HG03521 (cell line): Measurements from ENCODE around the gene ANKRD2.
"Not testable (repeated sequence)": the region's sequence is repeated elsewhere in the genome, so short reads cannot be mapped to it uniquely, and the experiment has no call there.

Experiments
- ATAC-seq: cut with Tn5 transposase; IDR thresholded peaks from one replicate; pipeline ENCODE4 v1.9.1; 2021; ENCODE audit warnings: mild to moderate bottlenecking, moderate library complexity; ENCODE audit not compliant: unreplicated experiment

The ANKRD2 gene

DNA sequence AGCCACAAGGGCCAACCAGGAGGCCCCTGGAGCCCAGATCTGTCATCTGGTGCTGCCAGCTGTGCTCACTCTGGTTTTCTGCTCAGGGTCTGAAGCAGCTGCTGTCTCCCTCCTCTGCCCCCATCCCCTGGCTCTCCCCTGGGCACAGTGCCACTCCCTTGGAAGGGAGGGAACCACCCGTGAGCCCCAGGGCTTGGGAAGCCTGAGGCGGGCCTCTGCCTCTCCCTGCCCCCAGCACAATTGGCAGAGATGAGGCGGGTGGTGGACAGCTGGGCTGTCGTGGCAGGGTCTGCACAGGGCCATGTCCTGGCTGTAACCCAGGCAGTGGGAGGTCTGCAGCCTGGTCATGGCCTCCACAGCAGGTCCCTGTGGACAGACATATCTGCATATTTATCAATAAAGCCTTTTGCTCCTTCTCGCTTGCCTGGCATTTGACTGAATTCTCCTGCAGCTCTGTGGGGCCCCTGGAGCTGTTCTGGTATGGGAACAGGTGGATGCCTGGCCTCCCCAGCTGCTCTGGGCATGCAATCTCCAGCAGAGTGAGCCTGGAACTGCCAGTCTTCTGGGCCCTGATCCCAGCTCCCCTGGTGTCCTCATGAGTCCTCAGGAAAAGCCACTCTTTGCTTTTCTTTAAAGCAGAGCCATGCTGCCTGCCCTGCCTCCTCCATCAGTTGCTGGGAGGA is 1.6 kb upstream of the ANKRD2 start:
- ATAC-seq = no peak

DNA sequence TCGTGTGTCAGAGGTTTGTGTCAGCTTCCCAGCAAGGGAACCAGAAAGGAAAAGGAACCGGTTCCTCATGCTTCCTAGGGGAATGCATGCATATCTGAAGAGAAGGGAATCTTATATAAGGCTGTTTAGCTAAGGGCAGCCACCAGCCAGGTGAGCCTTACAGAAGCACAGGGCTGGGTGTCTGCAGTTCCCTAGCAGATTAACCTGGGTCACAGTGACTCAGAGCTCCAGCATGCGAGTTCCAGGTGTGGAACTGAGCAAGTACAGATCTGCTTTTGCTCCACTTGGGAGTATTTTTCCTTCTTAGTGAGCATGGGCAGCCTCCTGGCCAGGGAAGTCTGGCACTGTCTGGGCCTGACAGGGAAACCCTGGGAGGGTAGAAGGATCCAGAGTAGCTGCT is 957 bp upstream of the ANKRD2 start:
- ATAC-seq = no peak

GRCh38 chr10:97573021-97573420 is 442 bp downstream of the ANKRD2 start:
- ATAC-seq = no peak

GRCh38 chr10:97573672-97574071 is 1.1 kb downstream of the ANKRD2 start:
- ATAC-seq = no peak

- no peak for ATAC-seq
These were observed 2.0 kb downstream of the ANKRD2 start for GRCh38 chr10:97574374-97575126.

- no peak for ATAC-seq
These were observed 2.6 kb downstream of the ANKRD2 start for GRCh38 chr10:97575127-97575668.

DNA sequence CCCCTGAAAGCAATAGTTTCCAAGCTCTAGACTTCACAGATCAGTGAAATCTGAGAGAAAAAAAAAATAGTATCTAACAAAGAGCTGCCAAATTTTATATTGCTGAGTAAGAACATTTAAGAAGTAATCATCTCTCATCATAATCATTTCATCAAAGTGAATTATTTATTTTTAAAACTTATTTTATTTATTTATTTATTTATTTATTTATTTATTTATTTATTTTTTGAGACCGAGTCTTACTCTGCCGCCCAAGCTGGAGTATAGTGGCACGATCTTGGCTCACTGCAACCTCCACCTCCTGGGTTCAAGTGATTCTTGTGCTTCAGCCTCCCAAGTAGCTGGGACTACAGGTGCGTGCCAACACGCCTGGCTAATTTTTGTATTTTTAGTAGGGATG is 3.9 kb downstream of the ANKRD2 start:
- not testable (repeated sequence) for ATAC-seq

DNA sequence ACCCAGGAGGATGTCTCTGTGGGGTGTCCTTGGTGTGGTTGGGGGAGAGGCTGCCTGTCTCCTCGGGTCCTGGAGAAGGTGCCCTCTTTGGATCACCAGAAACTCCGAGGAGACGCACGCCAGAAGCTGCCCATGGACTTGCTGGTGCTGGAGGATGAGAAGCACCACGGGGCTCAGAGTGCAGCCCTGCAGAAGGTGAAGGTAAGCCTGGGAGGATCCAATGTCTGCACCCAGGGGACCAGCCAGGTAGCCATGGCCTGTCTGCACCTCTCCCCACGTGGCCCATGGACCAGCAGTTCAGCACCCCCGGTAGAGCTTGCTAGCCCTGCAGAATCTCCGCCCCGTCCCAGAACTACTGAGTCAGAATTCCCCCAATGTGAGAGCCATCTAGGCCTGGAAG is 5.1 kb downstream of the ANKRD2 start:
- ATAC-seq = no peak

GRCh38 chr10:97578171-97578844 is 5.7 kb downstream of the ANKRD2 start:
- ATAC-seq = no peak

- no peak for ATAC-seq
These were observed 8.1 kb downstream of the ANKRD2 start for GRCh38 chr10:97580421-97581367.

DNA sequence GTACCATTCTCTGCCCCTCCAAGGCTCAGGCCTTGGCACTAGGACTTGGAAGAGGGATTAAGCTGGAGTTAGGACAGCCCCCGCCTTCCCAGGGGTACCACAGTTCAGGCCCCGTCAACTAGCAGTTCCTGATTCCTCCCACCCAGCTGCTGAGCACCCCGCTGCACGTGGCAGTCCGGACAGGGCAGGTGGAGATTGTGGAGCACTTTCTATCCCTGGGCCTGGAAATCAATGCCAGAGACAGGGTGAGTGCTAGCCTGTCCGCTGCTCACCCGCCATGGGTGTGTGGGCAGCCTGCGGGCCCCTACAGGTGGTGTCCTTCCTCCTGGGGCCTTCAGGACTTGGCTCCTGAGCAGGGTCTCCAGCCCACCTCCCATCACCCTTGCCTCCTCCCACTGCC is 9.6 kb downstream of the ANKRD2 start:
- ATAC-seq = no peak

GRCh38 chr10:97583476-97583875 is 10.9 kb downstream of the ANKRD2 start:
- ATAC-seq = no peak

DNA sequence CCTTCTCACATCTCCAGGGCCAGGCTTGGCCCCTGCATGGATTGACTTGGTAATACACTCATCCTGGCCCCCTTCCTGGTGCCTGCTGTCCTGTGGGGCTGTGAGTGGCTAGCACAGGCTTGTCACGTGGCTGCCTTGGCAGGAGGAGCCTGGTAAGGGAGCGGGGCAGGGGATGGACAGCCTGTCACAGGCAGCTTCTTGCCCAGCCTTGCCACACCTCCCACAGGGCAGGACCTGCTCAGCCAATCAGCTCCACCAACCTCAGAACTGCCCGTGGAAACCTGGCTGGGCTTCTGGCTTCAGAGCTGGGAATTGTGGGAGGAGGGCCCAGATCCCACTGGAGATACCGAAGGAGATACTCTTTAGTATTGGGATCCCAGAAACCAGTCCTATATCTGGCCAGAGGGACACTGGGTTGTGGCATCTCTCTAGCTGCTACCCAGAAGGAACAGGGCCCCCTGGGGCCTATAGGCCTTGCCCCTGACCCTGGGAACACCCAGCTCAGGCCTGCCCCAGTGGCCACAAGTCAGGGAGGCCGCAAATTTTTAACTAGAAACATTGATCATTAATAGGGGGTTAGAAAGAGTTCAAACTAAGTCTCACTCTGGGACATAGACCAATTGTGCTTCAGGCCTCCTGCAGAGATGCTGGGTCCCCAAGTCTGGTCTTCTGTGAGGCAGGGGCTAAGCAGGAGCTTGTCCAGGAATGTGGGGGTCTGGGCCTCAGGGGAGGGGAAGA is 11.7 kb downstream of the ANKRD2 start, which contains the start of gene HOGA1:
Gene HOGA1, plus strand, starts transcription at position 330 of the 738 bp plus-strand sequence. Its CDS starts 315 bp downstream, at position 645.
- no peak for ATAC-seq

DNA sequence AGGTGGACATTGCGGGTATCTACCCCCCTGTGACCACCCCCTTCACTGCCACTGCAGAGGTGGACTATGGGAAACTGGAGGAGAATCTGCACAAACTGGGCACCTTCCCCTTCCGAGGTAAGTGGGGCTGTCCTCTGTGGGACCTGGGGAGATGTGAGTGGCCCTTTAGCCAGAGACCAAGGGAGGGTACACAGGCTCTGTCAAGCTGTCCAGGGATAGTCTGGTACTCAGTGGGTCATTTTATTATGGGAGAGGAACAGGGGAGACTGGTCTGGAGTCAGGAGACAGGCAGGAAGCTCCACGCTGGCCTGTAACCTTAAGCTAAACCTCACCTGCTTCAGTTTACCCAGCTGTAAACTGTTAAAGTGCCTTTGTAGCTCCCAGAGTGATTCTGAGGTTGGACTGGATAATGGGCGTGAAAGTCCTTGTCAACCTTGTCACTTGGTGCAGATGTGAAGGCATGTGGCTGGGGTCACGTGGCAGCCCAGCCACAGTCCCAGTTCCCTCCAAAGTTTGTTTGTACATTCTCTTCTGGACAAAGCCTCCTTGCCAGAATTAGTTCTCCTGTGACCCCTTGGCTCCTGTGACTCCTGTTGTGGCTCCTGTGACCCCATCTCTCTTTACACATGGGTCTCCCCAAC is 12.3 kb downstream of the ANKRD2 start:
- no peak for ATAC-seq

DNA sequence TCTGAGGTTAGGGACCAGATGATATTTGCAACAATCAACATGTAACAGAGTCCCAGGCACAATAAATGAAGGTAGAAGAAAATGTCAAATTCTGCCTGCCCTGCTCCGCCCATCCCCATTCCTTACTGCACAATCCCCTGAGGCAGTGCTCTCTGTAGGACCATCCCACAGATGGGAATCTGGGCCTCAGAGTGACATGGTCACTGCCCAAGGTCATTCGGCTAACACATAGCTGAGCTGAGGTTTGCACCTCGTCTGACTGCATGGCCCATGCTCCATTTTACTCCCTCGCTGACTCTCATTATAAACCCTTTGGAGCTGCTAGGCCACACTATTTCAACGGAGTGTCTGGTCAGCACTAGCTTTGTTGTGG is 12.8 kb downstream of the ANKRD2 start:
- no peak for ATAC-seq

DNA sequence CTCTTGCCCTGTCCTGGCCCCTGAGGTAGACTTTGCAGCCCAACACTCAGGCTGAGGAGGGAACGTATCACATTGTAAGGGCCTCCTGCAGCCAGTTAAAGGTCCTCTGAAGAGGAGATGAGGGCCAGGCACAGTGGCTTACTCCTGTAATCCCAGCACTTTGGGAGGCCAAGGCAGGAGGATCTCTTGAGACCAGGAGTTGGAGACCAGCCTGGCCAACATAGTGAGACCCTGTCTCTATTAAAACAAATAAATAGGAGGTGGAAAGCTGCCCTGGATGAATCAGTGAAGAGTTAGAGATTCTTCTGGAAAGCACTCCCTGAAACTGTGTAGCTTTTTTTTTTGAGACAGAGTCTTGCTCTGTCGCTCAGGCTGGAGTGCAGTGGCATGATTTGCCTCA is 14.6 kb downstream of the ANKRD2 start:
- no peak for ATAC-seq

- no peak for ATAC-seq
These were observed 16.9 kb downstream of the ANKRD2 start, which contains the start of gene C10orf62 for GRCh38 chr10:97589479-97589878. C10orf62 (plus strand) TSS chr10:97589721; CDS start chr10:97589898, 177 bp downstream.

- ATAC-seq = no peak
These were observed 17.6 kb downstream of the ANKRD2 start for GRCh38 chr10:97590082-97590747.
